WTC11 (cell line): Measurements from ENCODE around the gene ZCCHC8.

Experiments used
- ATF1 ChIP-seq: sonication (generic); formaldehyde crosslinking; IDR thresholded peaks from 2 replicates; pipeline ENCODE4 v1.8.1; 2023; ENCODE audit warnings: mild to moderate bottlenecking, moderate library complexity, missing genetic modification reagents
- CTCF ChIP-seq: fragments of 200-600 bp; IDR thresholded peaks from 2 replicates; pipeline ENCODE4 v1.8.0; 2022; ENCODE audit warnings: antibody characterized with exemption
- E2F4 ChIP-seq: sonication (generic); formaldehyde crosslinking; IDR thresholded peaks from 2 replicates; pipeline ENCODE4 v1.8.1; 2022; ENCODE audit warnings: low read depth, mild to moderate bottlenecking, moderate library complexity, missing genetic modification reagents, borderline replicate concordance
- GTF2I ChIP-seq: fragments of 250-450 bp; sonication (Bioruptor Pico); conservative IDR thresholded peaks from 2 replicates; pipeline ENCODE4 v1.4.0; 2021; ENCODE audit warnings: mild to moderate bottlenecking
- HMGXB4 ChIP-seq: sonication (generic); formaldehyde crosslinking; IDR thresholded peaks from 2 replicates; pipeline ENCODE4 v1.8.1; 2023; ENCODE audit warnings: mild to moderate bottlenecking, moderate library complexity, missing genetic modification reagents
- IRF2 ChIP-seq: sonication (generic); formaldehyde crosslinking; IDR thresholded peaks from 2 replicates; pipeline ENCODE4 v1.8.0; 2022; ENCODE audit warnings: low read depth, missing genetic modification reagents, borderline replicate concordance
- MAX ChIP-seq: sonication (generic); formaldehyde crosslinking; IDR thresholded peaks from 2 replicates; pipeline ENCODE4 v1.8.0; 2022; ENCODE audit warnings: mild to moderate bottlenecking, missing genetic modification reagents
- NFYB ChIP-seq: sonication (generic); formaldehyde crosslinking; conservative IDR thresholded peaks from 2 replicates; pipeline ENCODE4 v1.8.0; 2022; ENCODE audit warnings: low read depth, missing genetic modification reagents
- NR3C1 ChIP-seq: sonication (generic); formaldehyde crosslinking; conservative IDR thresholded peaks from 2 replicates; pipeline ENCODE4 v1.8.1; 2023; ENCODE audit warnings: low read depth, mild to moderate bottlenecking, missing genetic modification reagents
- ZNF281 ChIP-seq: sonication (generic); formaldehyde crosslinking; IDR thresholded peaks from 2 replicates; pipeline ENCODE4 v1.8.0; 2023; ENCODE audit warnings: mild to moderate bottlenecking, missing genetic modification reagents
- ZNF512 ChIP-seq: sonication (generic); formaldehyde crosslinking; IDR thresholded peaks from 2 replicates; pipeline ENCODE4 v1.8.1; 2022; ENCODE audit warnings: missing genetic modification reagents, borderline replicate concordance

- TF ChIP-seq NR3C1 = no peak
- TF ChIP-seq CTCF = no peak
- TF ChIP-seq ZNF512 (CRISPR knock-in tag) = no peak
- no peak for TF ChIP-seq ATF1 (CRISPR knock-in tag)
- no peak for TF ChIP-seq GTF2I (CRISPR knock-in tag)
- no peak for TF ChIP-seq ZNF281 (CRISPR knock-in tag)
- TF ChIP-seq NFYB (CRISPR knock-in tag) = no peak
- TF ChIP-seq E2F4 = no peak
- TF ChIP-seq HMGXB4 (CRISPR knock-in tag) = no peak
- no peak for TF ChIP-seq MAX (CRISPR knock-in tag)
- TF ChIP-seq IRF2 (CRISPR knock-in tag) = no peak
Measured at GRCh38 chr12:122519418-122519817, 18.7 kb upstream of the ZCCHC8 start.
